HG03521 (cell line): ENCODE measurements around the gene MLST8.
A peak's percentile ranks its signal among the peaks of the same experiment; 100 is the strongest.

Source experiments
- ATAC-seq: cut with Tn5 transposase; IDR thresholded peaks from one replicate; pipeline ENCODE4 v1.9.1; 2021; ENCODE audit warnings: mild to moderate bottlenecking, moderate library complexity; ENCODE audit not compliant: unreplicated experiment

The MLST8 gene, protein sequence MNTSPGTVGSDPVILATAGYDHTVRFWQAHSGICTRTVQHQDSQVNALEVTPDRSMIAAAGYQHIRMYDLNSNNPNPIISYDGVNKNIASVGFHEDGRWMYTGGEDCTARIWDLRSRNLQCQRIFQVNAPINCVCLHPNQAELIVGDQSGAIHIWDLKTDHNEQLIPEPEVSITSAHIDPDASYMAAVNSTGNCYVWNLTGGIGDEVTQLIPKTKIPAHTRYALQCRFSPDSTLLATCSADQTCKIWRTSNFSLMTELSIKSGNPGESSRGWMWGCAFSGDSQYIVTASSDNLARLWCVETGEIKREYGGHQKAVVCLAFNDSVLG

DNA sequence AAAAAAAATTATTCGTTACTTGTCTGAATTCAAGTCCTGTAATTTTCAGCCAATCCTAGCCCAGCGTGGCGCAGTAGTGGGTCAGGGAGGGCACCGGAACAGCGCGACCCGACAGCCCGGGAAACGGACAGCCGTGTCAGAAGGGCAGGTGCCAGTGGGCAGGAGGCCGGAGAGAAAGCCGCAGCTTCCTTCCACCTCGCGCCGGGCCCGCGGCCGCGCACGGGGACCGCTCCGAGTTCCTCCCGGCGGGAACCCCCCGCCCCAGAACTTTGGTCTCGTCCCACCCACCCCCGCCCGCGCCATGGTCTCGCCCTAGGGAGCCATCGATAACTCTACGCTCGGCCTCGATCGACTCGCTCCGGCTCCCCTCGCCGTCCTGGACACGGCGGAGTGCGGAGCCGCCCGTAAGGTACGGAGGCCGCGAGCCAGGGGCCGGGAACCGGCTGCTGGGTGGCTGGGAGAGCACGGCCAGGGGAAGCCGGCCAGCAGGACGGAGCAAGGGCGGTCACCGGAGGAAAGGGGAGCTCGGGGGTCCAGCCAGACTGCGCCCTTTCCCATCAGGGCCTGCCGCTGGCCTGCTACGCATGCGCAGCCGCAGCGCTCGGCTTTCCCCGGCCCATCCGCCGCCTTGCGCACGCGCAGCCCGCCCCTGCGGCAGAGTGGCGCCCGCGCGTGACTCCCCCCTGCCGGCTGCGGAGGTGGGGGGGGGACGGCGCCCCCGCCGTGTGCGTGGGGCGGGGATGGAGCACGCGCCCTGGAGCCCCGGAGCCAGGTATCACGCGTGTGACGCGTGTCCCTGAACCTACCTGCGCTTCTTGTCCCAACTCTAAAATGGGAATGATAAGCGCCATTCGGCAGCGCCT is at the start of gene MLST8:
TSS of gene MLST8 (plus strand) at position 351 of the 863 bp plus-strand sequence. CDS start 632 bp downstream, outside the sequence.
- peak; percentile 71 for ATAC-seq

DNA sequence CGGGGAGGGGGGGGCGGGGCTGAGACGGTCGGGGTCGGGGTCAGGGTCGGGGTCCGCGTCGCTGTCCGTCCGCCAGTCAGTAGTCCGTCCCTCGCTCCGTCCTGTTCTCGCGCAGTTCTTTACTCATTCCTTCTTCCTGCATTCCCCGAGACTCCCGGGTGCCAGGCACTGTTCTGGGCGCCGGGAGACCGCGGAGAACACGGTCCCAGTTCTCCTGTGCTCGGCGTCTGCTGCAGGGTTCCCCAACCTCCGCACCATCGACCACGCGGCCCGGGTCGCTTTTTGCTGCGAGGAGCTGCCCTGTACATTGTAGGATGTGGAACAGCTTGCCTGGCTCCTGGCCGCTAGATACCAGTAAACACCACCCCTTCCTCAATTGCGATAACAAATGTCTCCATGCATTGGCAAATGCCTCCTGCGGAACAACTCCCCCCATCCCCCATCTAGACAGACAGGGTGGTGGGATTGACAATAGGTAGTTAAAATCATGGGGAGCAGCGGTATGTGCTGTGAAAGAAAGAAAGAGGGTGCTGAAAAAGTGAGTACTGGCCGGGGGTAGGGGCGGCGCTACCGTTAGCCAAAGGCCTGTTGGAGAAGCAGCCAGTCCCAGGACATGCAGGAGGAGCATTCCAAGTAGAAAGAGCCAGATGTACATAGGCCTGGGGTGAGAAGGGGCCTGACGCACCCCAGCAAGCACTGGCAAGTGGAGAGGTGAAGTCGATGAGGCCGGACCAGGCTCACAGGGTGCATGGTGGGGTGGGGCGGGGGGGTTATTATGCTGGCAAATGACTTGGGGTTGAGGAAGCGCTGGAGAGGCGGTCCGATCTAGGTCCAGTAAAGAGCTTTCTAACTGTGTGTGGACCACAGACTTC is 49.0 kb upstream of the MLST8 start:
- no peak for ATAC-seq

DNA sequence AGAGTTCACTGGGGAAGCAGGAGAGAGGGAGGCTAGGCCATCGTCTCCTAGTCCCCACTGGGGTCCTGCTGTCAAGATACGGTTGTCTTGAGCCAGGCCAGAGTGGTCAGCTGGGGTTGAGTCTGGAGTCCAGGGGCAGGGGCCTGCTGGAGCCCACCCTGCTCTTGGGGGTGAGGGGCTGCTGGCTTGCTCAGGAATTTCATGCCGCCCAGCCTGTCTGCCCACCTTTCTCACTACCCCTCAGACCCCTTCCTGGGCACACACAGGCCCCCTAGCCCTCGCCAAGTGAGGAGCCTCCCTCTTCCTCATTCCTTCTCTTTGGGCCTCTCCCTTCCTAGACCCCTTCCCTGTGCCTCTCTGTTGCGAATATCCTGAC is 48.4 kb upstream of the MLST8 start:
- no peak for ATAC-seq

DNA sequence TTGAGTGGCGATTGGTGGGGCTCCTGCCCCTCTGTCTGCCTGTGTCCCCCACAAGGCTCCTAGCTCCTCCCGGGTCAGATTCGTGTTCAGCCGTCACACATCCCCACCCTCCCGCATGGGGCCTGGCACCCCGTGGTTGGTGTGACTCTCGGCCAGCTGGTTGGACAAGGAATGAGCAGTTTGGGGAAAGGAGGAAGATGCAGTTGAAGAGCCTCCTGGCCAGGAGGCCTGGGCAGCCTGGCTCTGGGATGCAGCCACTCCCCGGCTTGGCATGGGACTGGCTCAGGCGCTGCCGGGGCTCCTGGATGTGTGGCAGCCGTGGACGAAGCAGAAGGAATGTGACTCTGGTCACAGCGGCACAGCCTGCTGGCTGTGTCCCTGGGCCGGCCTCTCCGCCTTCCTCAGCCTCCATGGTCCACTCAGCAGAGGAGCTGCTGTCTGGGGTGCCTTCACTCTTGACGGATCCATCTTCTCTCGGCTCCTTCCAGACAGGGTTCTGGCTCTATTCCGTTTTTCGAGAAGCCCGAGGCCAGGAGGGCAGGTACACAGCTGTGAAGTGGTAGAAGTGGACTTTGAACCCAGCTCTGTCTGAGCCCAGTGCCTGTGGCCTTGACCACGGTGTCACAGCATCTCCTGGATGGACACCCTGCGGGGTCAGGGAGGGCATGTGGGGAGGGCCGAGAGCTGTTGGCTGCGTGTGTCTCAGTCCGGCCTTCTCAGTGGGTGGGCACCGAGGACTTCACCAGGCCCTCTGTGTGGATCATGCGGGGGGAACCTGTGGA is 47.6 kb upstream of the MLST8 start:
- no peak for ATAC-seq

DNA sequence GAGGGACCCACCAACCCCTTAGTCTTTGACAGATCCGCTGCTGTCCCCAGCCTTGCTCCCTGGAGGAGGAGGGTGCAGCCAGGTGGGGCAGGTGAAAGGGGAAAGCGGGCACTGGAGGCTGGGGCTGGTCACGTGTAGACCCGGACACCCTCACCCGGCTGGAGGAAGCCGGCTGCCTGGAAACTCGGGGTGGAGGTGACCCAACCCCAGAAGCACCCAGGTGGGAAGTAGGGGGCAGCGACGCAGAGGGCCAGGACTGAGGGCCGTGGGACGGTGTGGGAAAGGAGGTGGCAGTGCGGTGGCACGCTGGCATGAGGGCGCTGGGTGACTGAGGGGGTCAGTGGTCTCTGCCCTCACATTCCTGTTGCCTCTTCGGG is 47.0 kb upstream of the MLST8 start:
- no peak for ATAC-seq

DNA sequence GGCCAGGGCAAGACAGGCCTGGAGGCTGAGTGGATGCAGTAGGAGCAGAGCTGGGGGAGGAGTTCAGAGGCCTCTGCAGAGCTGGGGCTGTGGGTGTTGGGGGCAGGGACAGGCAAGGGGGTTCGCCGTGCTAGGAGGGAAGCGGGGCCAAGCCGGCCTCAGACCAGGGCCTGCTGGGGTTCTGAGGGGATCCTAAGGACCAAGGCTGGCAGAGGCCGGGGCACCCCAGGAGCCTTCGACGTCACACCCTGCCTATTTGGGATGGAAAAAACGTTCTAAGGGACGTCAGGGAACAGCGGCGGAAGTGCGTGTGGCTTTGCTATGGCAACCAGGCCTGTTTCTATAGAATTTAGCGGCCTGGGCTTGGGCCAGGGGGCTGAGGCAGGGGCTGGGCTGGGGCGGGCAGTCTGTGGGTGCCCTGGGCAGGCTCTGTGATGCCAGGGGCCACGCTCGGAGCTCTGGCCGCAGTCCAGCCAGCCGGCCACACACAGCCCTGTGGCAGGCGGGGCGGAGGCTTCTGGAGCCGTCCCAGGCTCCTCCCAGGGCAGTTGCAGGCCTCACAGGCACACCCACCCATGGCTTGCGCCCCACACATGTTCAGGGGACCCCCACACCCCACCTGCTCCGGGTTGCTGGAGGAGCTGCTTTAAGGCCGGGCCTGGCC is 45.9 kb upstream of the MLST8 start:
- no peak for ATAC-seq

DNA sequence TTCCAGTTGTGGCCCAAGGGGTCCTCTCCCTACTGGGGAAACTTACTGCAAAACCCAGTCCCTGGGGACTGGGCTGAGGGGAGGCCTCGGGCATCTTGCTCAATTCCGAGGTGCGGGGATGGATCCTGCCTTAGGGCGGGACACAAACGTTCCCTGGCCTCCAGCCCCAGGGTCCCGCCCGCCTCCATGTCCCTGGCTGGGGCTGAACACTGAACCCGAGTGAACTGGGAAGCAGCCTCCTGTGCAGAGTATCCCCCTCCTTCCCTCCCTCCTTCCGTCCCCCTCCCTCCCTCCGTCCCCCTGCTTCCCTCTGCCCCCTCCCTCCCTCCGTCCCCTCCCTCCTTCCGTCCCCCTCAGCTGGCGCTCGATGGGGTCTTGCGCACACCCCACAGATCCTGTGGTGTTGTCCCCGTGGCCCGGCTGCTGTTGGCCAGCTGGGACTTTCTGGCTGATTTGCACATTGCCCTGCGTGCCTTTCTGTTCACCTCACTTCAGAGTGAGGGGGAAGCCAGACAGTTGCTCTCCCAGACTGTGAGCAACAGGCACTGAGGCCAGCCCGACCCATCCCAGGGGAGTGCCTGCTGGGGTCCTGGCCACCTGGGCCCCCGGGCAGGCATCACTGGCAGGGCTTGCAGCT is 44.2 kb upstream of the MLST8 start:
- ATAC-seq = no peak

DNA sequence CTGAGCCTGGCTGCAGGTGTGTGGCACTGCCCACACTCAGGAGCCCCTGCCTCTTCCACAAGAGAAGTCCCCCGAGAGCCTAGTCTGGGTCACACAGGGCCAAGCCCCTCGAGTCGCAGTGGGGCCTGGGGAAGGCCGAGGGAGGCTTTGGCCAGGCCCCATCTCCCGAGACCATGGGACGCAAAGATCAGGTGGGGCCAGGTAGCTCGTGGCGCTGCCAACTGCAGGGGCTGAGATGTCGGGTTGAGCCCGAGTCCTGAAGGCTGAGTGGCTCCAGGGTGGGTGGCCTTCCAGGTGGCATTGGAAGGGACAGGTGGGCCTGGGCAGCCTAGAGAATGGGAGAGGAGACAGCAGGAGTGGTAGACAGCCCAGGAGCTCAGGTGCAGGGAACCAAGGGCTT is 43.3 kb upstream of the MLST8 start:
- no peak for ATAC-seq

DNA sequence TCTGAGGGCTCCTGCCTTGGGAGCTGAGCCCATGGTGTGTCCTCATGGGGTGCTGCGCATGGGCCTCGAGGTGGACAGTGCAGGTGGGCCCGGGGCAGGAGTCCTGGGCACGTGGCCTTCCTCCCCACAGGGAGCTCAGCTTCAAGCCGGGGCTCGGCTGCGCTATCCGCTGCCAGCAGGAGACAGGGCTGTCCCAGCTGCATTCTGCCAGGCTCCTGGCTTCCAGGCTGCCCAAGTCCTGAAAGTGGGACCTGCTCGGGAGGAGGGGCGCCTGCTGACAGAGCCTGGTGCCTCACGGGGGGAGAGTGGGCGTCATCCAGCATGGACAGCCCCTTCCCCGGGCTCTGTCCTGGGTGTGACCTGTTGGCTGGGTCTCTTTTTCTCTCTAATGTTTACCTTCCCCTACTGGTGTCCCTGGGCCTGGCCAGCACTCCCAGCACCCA is 42.6 kb upstream of the MLST8 start:
- no peak for ATAC-seq

DNA sequence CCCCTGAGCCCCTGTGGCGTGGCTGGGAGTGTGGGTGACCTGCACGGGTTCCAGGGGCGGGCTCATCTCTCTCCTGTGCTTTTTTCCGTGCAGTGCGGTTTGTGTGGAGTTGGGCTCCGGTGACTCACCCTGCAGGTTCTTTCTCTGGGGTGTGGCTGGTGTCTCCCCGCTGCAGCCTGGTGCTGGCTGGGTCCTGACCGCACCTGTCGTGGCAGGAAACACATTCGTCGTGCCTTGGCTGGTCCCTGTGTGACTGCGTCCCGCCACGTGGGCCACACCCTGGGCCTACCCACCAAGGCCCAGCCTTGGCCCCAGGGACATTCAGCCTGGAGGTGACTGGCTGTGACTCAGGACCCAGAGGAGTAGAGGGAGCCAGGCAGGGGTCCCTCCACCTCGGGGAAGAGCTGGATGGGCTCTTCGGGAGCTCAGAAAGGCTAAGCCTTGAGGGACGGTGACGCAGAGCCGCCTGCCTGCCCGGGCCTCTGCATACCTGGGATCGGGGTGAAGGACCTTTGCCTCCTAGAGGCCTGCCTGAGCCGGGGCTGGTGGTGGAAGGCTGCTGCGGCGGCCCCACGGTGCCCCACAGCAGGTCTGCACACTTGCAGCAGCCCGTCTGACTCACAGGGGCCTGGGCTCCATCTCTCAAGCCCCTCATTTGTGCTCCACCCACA is 41.9 kb upstream of the MLST8 start:
- ATAC-seq = no peak

DNA sequence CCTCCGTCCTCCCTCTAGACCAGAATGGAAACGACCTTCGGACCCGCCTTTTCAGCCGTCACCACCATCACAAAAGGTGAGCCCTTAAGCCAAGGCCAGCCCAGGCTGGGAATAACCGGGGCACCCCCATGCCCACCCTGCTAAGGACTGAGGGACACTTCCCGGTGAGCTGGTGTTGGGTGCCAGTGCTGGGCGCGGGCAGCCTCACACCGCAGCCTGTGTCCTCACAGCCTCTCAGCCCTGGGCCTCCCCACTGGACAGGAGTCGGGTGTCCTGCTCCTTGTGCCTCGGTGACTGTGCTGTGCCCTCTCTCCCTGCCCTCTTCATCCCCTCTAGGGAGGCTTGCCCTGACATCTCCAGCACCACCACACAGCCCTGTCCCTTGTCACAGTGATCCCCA is 39.4 kb upstream of the MLST8 start:
- ATAC-seq = no peak

DNA sequence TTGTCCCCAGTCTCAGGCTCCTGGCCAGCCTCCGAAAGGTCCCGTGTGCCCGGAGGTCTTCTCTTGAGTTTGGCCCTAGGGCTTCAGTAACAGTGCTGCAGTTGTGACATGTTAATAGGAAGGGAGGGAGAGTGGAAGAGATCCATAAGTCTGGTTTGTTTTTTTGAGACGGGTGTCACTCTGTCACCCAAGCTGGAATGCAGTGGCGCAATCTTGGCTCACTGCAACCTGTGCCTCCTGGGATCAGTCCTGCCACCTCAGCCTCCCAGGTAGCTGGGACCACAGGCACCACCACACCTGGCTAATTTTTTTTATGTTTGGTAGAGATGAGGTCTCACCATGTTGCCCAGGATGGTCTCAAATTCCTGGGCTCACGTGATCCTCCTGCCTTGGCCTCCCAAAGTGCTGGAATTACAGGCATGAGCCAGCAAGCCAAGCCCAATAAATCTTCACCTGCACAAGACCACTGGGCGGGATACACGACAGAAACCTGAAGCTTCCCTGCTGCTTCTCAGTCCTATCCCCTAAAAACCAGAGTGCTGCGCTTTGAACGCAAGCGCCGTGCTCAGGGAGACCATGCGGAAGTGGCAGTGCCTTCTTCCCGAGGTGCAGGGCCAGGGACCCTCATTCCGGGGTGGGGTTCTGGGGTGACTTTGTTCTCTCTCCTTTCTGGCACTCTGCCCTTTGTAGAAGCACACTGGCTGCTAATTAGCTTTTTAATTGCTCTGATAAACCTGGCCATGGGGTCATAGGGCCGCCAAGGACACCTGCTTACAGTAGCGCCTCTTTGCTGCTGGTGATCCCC is 38.8 kb upstream of the MLST8 start:
- ATAC-seq = no peak

DNA sequence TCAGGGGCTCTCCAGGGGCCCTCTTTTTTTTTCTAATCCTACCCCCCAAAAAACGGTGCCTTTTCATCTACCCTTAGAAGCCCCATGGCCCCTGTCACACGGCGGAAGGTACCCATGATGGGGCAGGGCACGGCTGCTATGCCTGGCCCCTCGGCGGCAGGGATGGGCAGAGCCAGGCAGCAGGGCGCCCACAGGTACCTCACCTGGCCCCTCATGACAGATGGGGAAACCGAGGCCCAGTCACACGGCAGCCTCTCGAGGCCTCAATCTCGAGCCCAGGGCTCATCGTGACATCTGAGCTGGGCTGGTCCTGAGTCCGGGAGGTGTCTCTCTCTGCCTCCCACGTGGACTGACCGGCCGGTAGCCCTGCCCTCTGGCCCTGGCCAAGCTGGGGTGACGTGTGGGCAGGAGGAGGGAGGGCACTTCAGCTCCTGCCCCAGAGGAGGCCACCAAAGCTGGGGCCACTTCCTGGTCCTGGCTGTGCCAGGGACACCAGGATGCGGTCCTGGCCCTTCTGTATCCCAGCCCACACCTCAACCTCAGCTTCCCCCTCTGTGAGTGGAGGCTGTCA is 38.1 kb upstream of the MLST8 start:
- ATAC-seq = no peak

DNA sequence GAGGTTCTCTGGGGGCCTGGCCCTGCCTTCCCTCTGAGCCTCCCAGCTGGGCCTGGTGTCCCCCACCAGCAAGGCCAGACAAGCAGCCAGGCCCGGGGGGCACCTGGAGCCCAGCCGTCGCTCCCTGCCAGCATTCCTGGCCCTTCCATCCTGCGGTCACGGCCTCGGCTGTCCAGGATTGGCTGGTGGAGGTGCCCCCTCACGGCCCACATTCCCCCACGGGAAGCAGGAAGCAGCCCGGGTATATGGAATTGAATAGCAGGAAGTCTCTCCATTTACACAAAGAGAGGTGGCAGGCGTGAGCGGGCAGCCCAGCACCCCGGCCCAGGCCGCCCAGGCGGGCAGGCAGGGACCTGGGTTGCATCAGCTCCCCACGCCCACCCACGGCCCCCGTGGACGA is 35.2 kb upstream of the MLST8 start:
- ATAC-seq = no peak

DNA sequence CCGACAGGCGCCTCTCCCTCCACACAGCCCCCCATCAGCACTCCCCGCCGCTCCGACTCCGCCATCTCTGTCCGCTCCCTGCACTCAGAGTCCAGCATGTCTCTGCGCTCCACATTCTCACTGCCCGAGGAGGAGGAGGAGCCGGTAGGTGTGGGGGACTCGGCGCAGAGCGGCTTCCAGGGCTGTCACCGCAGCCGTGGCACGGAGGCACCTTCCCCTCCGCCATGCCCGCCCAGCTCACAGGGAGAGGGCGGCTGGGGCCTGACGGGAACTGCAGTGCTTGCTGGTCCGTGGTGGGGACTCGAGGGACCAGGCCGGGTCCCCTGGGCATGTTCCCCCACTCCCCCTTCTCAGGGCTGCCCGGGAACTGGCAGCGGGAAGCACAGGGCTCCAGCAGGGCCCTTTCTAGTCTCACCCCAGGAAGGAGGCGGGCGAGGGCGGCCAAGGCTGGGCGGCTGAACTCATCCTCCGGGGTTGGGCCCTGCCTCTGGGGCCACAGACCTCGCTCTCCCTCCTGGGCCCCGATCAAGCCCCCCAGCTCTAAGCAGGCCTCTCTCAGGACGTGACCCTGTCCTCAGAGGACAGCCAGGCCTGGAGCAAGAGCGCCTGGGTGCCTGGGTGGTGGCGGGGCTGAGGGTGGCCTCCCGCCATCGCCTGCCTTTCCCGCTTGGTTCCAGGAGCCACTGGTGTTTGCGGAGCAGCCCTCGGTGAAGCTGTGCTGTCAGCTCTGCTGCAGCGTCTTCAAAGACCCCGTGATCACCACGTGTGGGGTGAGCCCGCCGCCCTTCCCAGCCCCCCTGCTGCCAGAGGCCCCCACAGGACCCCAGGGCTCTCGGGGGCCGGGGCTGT is 34.4 kb upstream of the MLST8 start:
- ATAC-seq = no peak

DNA sequence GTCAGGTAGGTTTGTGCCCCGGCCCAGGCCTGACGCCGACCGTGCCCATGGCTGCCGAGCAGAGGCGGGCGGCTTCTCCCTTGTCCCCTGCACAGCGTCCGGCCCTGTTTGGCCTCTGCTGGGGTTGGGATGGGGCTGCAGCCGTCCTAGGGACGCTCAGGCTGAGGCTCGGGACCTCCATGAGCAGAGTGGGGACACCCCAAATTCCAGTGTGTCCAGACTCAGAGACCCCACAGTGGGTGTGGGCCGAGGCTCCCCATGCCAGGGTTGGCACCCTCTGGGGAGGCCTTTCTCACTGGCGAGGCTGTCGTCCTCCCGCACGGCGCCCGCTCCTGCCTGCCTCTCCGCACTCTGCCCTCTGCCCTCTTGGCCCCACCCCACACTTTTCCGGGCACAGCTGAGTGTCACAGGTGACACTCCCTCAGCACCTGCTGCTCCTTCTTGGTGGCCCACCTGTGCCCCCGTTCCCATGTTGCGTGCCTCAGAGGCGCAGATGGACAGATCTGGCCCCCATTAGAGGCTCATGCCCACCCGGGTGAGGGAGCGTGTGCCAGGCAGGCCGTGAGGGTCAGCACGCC is 33.6 kb upstream of the MLST8 start:
- ATAC-seq = no peak
